Liver (tissue), 9 donors: ENCODE data around the gene P2RX7. TPM values are rescaled to one million over a fixed set of nuclear protein-coding genes. Genes with fewer than 3 reads are reported as not detected.

Experiments used
- DNase-seq: peaks from one replicate; pipeline ENCODE4 v3.0.0-alpha.2; 2017; ENCODE audit warnings: low spot score
- H3K27ac ChIP-seq, 2 donors: one replicate each; pipeline ENCODE4 v1.7.0; 2013; ENCODE audit warnings: inconsistent platforms in 2 of 2, low read length in 2 of 2, control low read depth in 1 of 2, low read depth in 1 of 2, mild to moderate bottlenecking in 1 of 2
- H3K27me3 ChIP-seq, 4 donors: one replicate each; pipeline versions ENCODE4 v1.6.1 to v1.7.0; 2013; ENCODE audit warnings: low read length in 3 of 4, inconsistent platforms in 1 of 4, mild to moderate bottlenecking in 1 of 4, moderate library complexity in 1 of 4; ENCODE audit not compliant: control insufficient read depth in 4 of 4, insufficient read depth in 4 of 4
- H3K36me3 ChIP-seq, 4 donors: one replicate each; pipeline versions ENCODE4 v1.6.1 to v1.7.0; 2013; ENCODE audit warnings: low read length in 3 of 4, mild to moderate bottlenecking in 3 of 4, low read depth in 1 of 4, moderate library complexity in 1 of 4; ENCODE audit not compliant: control insufficient read depth in 4 of 4, insufficient read depth in 3 of 4
- H3K4me1 ChIP-seq, 4 donors: one replicate each; pipeline versions ENCODE4 v1.6.1 to v1.7.0; 2013; ENCODE audit warnings: low read length in 3 of 4, mild to moderate bottlenecking in 3 of 4, moderate library complexity in 1 of 4; ENCODE audit not compliant: control insufficient read depth in 4 of 4, insufficient read depth in 4 of 4
- H3K4me3 ChIP-seq, 3 donors: one replicate each; pipeline versions ENCODE4 v1.6.1 to v1.7.0; 2013; ENCODE audit warnings: low read length in 3 of 3, control low read depth in 1 of 3, low read depth in 1 of 3, mild to moderate bottlenecking in 1 of 3
- H3K9ac ChIP-seq, 2 donors: one replicate each; pipeline ENCODE4 v1.7.0; 2013; ENCODE audit warnings: low read length in 2 of 2, mild to moderate bottlenecking in 2 of 2, moderate library complexity in 2 of 2, control low read depth in 1 of 2, low read depth in 1 of 2
- H3K9me3 ChIP-seq, 4 donors: one replicate each; pipeline versions ENCODE4 v1.6.1 to v1.7.0; 2013; ENCODE audit warnings: low read length in 3 of 4; ENCODE audit not compliant: control insufficient read depth in 4 of 4
- EGR1 ChIP-seq, 2 donors: IDR thresholded peaks; 2 replicates each; pipeline ENCODE4 v1.6.1; 2016 to 2018; ENCODE audit warnings: antibody characterized with exemption in 2 of 2, low read depth in 2 of 2
- FOXA1 ChIP-seq: IDR thresholded peaks from 2 replicates; pipeline ENCODE4 v1.6.1; 2016; ENCODE audit warnings: antibody characterized with exemption
- FOXA2 ChIP-seq: IDR thresholded peaks from 2 replicates; pipeline ENCODE4 v1.6.1; 2016; ENCODE audit warnings: antibody characterized with exemption
- GABPA ChIP-seq, 2 donors: IDR thresholded peaks in 1 of 2; conservative IDR thresholded peaks in 1 of 2; 2 replicates each; pipeline ENCODE4 v1.6.1; 2016; ENCODE audit warnings: antibody characterized with exemption in 2 of 2, mild to moderate bottlenecking in 1 of 2, moderate library complexity in 1 of 2
- HNF4A ChIP-seq, 2 donors: conservative IDR thresholded peaks; 2 replicates each; pipeline ENCODE4 v1.6.1; 2016; ENCODE audit warnings: antibody characterized with exemption in 2 of 2, mild to moderate bottlenecking in 2 of 2
- HNF4G ChIP-seq: IDR thresholded peaks from 2 replicates; pipeline ENCODE4 v1.6.1; 2016; ENCODE audit warnings: antibody characterized with exemption
- JUND ChIP-seq, 2 donors: IDR thresholded peaks; 2 replicates each; pipeline ENCODE4 v1.6.1; 2016; ENCODE audit warnings: antibody characterized with exemption in 2 of 2
- MAX ChIP-seq: IDR thresholded peaks from 2 replicates; pipeline ENCODE4 v1.6.1; 2016; ENCODE audit warnings: antibody characterized with exemption
- NR2F2 ChIP-seq: IDR thresholded peaks from 2 replicates; pipeline ENCODE4 v1.6.1; 2016; ENCODE audit warnings: antibody characterized with exemption
- RAD21 ChIP-seq, 2 donors: IDR thresholded peaks; 2 replicates each; pipeline ENCODE4 v1.6.1; 2016; ENCODE audit warnings: antibody characterized with exemption in 2 of 2, mild to moderate bottlenecking in 2 of 2
- REST ChIP-seq: IDR thresholded peaks from 2 replicates; pipeline ENCODE4 v1.6.1; 2016; ENCODE audit warnings: antibody characterized with exemption, mild to moderate bottlenecking
- RXRA ChIP-seq, 2 donors: IDR thresholded peaks; 2 replicates each; pipeline ENCODE4 v1.6.1; 2017 to 2018; ENCODE audit warnings: antibody characterized with exemption in 2 of 2, mild to moderate bottlenecking in 1 of 2
- SP1 ChIP-seq: IDR thresholded peaks from 2 replicates; pipeline ENCODE4 v1.6.1; 2018; ENCODE audit warnings: antibody characterized with exemption, mild to moderate bottlenecking
- TAF1 ChIP-seq: conservative IDR thresholded peaks from 2 replicates; pipeline ENCODE4 v1.6.1; 2016; ENCODE audit warnings: antibody characterized with exemption, mild to moderate bottlenecking
- YY1 ChIP-seq: IDR thresholded peaks from 2 replicates; pipeline ENCODE4 v1.6.1; 2016; ENCODE audit warnings: antibody characterized with exemption, mild to moderate bottlenecking
- ZBTB33 ChIP-seq: IDR thresholded peaks from 2 replicates; pipeline ENCODE4 v1.6.1; 2016; ENCODE audit warnings: antibody characterized with exemption
- WGBS: extraction: QIAGEN DNeasy Blood & Tissue Kit; methylation state at CpG from one replicate; pipeline ENCODE4 v1.1.7; 2013; 5-methylcytosine and 5-hydroxymethylcytosine counted together
- polyA plus RNA-seq, 2 donors: library from polyadenylated mRNA; stranded (reverse) in 1 of 2; unstranded in 1 of 2; fragments of 200-250 nt in 1 of 2; fragments of >200 nt in 1 of 2; fragmentation: Nextera tagmentation in 1 of 2; extraction: Ambion mirVana in 1 of 2; gene quantifications; one replicate each; pipeline versions ENCODE4 v1.2.1 to v1.2.3, GENCODE V29; 2013 to 2015
- total RNA-seq, 2 donors: library from RNA; depleted of rRNA; stranded (reverse); fragments of >200 nt; gene quantifications; one replicate each; pipeline ENCODE4 v1.2.3, GENCODE V29; 2014
- TF ChIP-seq, protein P1 (sequence below): IDR thresholded peaks from 2 replicates; pipeline ENCODE4 v1.6.1; 2016; ENCODE audit warnings: antibody characterized with exemption
- TF ChIP-seq, protein P2 (sequence below): fragments of 150-350 bp; IDR thresholded peaks from 2 replicates; pipeline ENCODE4 v1.5.1; 2017; ENCODE audit warnings: improper control_type of control experiment, low read depth, low read length; ENCODE audit not compliant: missing input control
- donor health status: healthy.
- donor health status: healthy.
- donor health status: healthy.
- donor health status: healthy.
- donor health status: healthy.

P2RX7 gene
- total and polyA plus RNA-seq, 4 donors: 1.2 to 3.2 (median 2.2) TPM

GRCh38 chr12:121116318-121117225 is 16.1 kb upstream of the P2RX7 start:
- H3K9me3 ChIP-seq: no peaks in the 10 kb centered on the region
- H3K36me3 ChIP-seq: no peaks in the 10 kb centered on the region
- no peak overlapping the region for H3K4me3 ChIP-seq
- peak overlapping the region in 1 of 2 donors; percentile 62 for H3K9ac ChIP-seq
- H3K4me1 ChIP-seq: peaks cover 2 to 23% (median 15%) of the 10 kb centered on the region in 4 donors
- no peaks in the 10 kb centered on the region for H3K27me3 ChIP-seq
- peak; percentile 80 for TF ChIP-seq SP1
- TF ChIP-seq, protein P1, sequence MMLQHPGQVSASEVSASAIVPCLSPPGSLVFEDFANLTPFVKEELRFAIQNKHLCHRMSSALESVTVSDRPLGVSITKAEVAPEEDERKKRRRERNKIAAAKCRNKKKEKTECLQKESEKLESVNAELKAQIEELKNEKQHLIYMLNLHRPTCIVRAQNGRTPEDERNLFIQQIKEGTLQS: no peak
- TF ChIP-seq MAX: peak; percentile 57
- TF ChIP-seq FOXA1: no peak
- TF ChIP-seq ZBTB33: no peak
- TF ChIP-seq NR2F2: peak; percentile 92
- TF ChIP-seq YY1: peak; percentile 53
- TF ChIP-seq, protein P2, sequence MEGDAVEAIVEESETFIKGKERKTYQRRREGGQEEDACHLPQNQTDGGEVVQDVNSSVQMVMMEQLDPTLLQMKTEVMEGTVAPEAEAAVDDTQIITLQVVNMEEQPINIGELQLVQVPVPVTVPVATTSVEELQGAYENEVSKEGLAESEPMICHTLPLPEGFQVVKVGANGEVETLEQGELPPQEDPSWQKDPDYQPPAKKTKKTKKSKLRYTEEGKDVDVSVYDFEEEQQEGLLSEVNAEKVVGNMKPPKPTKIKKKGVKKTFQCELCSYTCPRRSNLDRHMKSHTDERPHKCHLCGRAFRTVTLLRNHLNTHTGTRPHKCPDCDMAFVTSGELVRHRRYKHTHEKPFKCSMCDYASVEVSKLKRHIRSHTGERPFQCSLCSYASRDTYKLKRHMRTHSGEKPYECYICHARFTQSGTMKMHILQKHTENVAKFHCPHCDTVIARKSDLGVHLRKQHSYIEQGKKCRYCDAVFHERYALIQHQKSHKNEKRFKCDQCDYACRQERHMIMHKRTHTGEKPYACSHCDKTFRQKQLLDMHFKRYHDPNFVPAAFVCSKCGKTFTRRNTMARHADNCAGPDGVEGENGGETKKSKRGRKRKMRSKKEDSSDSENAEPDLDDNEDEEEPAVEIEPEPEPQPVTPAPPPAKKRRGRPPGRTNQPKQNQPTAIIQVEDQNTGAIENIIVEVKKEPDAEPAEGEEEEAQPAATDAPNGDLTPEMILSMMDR: no peak
- no peak for TF ChIP-seq TAF1
- TF ChIP-seq RXRA (IDR thresholded peaks at IDR 0.05): peak; percentile 67 to 69
- peak; percentile 64 to 73 for TF ChIP-seq HNF4A (conservative IDR thresholded peaks at IDR 0.05)
- peak; percentile 20 for TF ChIP-seq FOXA2
- TF ChIP-seq EGR1 (IDR thresholded peaks at IDR 0.05; ENCODE audit: low read depth in 2 of 2): no peak
- TF ChIP-seq GABPA (IDR thresholded peaks at IDR 0.05 in 1 of 2, conservative IDR thresholded peaks at IDR 0.05 in 1 of 2): no peak
- peak in 1 of 2 donors; percentile 16 for TF ChIP-seq RAD21 (IDR thresholded peaks at IDR 0.05)
- peak; percentile 26 for TF ChIP-seq REST
- TF ChIP-seq JUND (IDR thresholded peaks at IDR 0.05): peak in 1 of 2 donors; percentile 43
- TF ChIP-seq HNF4G: peak; percentile 21
- peak overlapping the region; percentile 88 to 90 for H3K27ac ChIP-seq
- WGBS: 41% methylated on average over 4 of the region's 4 CpGs
- no peak for DNase-seq
